SK-N-MC (cell line): ENCODE data around the gene LMO2.

Experiments
- DNase-seq: peaks from one replicate; pipeline ENCODE4 v3.0.0-alpha.2; 2011; ENCODE audit warnings: low read depth, low spot score
- H3K27ac ChIP-seq: fragments of 200-600 bp; sonication (generic); 2 replicates; pipeline ENCODE4 v1.5.1; 2016; ENCODE audit warnings: mixed run types
- H3K36me3 ChIP-seq: fragments of 200-600 bp; sonication (generic); 2 replicates; pipeline ENCODE4 v1.6.1; 2017; ENCODE audit warnings: antibody characterized with exemption, low read length, mixed read lengths; ENCODE audit not compliant: insufficient read depth
- H3K4me3 ChIP-seq: fragments of 200-600 bp; sonication (generic); 2 replicates; pipeline ENCODE4 v1.5.1; 2016
- H3K9ac ChIP-seq: fragments of 200-600 bp; sonication (generic); 2 replicates; pipeline ENCODE4 v1.8.0; 2017; ENCODE audit warnings: mixed run types, mixed read lengths; ENCODE audit not compliant: insufficient read length
- H3K9me3 ChIP-seq: fragments of 200-600 bp; sonication (generic); 2 replicates; pipeline ENCODE4 v1.6.1; 2017; ENCODE audit warnings: low read depth, mild to moderate bottlenecking, antibody characterized with exemption, low read length, moderate library complexity, mixed read lengths
- EZH2 ChIP-seq: fragments of 200-600 bp; sonication (generic); IDR thresholded peaks from one replicate; pipeline ENCODE4 v1.6.1; 2017; ENCODE audit warnings: antibody characterized with exemption
- FOXP2 ChIP-seq: optimal IDR thresholded peaks from 2 replicates; pipeline ENCODE3; 2011; ENCODE audit warnings: mild to moderate bottlenecking, moderate library complexity; ENCODE audit not compliant: insufficient read depth; ENCODE audit errors: extremely low read length, control extremely low read depth
- POLR2AphosphoS5 ChIP-seq: IDR thresholded peaks from 2 replicates; pipeline ENCODE4 v1.6.1; 2012; ENCODE audit warnings: mild to moderate bottlenecking, low read depth, low read length, borderline replicate concordance

Gene LMO2

GRCh38 chr11:33907421-33907820 is 15.5 kb upstream of the LMO2 start:
- H3K9me3 ChIP-seq = no peaks in the 10 kb centered on the region
- H3K27ac ChIP-seq = no peak overlapping the region
- TF ChIP-seq POLR2AphosphoS5 = no peak
- no peak for TF ChIP-seq EZH2
- TF ChIP-seq FOXP2 = no peak
- no peaks in the 10 kb centered on the region for H3K36me3 ChIP-seq
- no peak for DNase-seq
- peak overlapping the region; percentile 50 for H3K4me3 ChIP-seq
- no peak overlapping the region for H3K9ac ChIP-seq

- Histone ChIP-seq H3K27ac (no peak overlapping the region), H3K9me3 (no peaks in the 10 kb centered on the region)
Observed at GRCh38 chr11:33906484-33907186, 14.8 kb upstream of the LMO2 start.

GRCh38 chr11:33904102-33904501 is 12.2 kb upstream of the LMO2 start:
- H3K9ac ChIP-seq = no peak overlapping the region
- TF ChIP-seq POLR2AphosphoS5 = no peak
- no peak for TF ChIP-seq EZH2
- TF ChIP-seq FOXP2 = no peak
- H3K27ac ChIP-seq = no peak overlapping the region
- H3K9me3 ChIP-seq = no peaks in the 10 kb centered on the region
- no peak for DNase-seq
- no peak overlapping the region for H3K4me3 ChIP-seq
- no peaks in the 10 kb centered on the region for H3K36me3 ChIP-seq

More at GRCh38 chr11:33906484-33907186, 14.8 kb upstream of the LMO2 start:
- DNase-seq = no peak
- TF ChIP-seq POLR2AphosphoS5 (peak; percentile 19; the same call in 1 of the 2 replicates), EZH2 (no peak)
- Histone ChIP-seq H3K9ac (no peak overlapping the region), H3K4me3 (no peak overlapping the region), H3K36me3 (no peaks in the 10 kb centered on the region)

- TF ChIP-seq EZH2 (no peak), FOXP2 (no peak)
- Histone ChIP-seq H3K9ac (no peak overlapping the region), H3K4me3 (no peak overlapping the region), H3K27ac (no peak overlapping the region), H3K9me3 (no peaks in the 10 kb centered on the region), H3K36me3 (no peaks in the 10 kb centered on the region)
- DNase-seq = no peak
Observed at GRCh38 chr11:33900159-33900840, 8.4 kb upstream of the LMO2 start.

- H3K36me3 ChIP-seq = no peaks in the 10 kb centered on the region
- no peak overlapping the region for H3K4me3 ChIP-seq
- H3K9me3 ChIP-seq = no peaks in the 10 kb centered on the region
- H3K27ac ChIP-seq = no peak overlapping the region
- H3K9ac ChIP-seq = no peak overlapping the region
- DNase-seq = no peak
- TF ChIP-seq POLR2AphosphoS5 = no peak
- no peak for TF ChIP-seq FOXP2
- no peak for TF ChIP-seq EZH2
Observed at GRCh38 chr11:33899400-33900037, 7.6 kb upstream of the LMO2 start.

GRCh38 chr11:33898957-33899356 is 7.1 kb upstream of the LMO2 start:
- no peak for TF ChIP-seq FOXP2
- no peak for TF ChIP-seq POLR2AphosphoS5
- no peak for TF ChIP-seq EZH2
- DNase-seq = no peak
- Histone ChIP-seq H3K27ac (no peak overlapping the region), H3K9me3 (no peaks in the 10 kb centered on the region), H3K36me3 (no peaks in the 10 kb centered on the region), H3K4me3 (no peak overlapping the region), H3K9ac (no peak overlapping the region)

GRCh38 chr11:33897761-33898375 is 6.0 kb upstream of the LMO2 start:
- TF ChIP-seq POLR2AphosphoS5 (no peak), FOXP2 (no peak), EZH2 (no peak)
- no peak for DNase-seq
- no peak overlapping the region for H3K9ac ChIP-seq
- H3K36me3 ChIP-seq = no peaks in the 10 kb centered on the region
- no peak overlapping the region for H3K27ac ChIP-seq
- no peak overlapping the region for H3K4me3 ChIP-seq
- H3K9me3 ChIP-seq = no peaks in the 10 kb centered on the region

GRCh38 chr11:33896911-33897310 is 5.0 kb upstream of the LMO2 start:
- Histone ChIP-seq H3K4me3 (no peak overlapping the region), H3K36me3 (no peaks in the 10 kb centered on the region), H3K27ac (no peak overlapping the region), H3K9ac (no peak overlapping the region), H3K9me3 (no peaks in the 10 kb centered on the region)
- DNase-seq = no peak
- TF ChIP-seq FOXP2 (no peak), POLR2AphosphoS5 (no peak), EZH2 (no peak)

GRCh38 chr11:33895752-33896137 is 3.9 kb upstream of the LMO2 start:
- DNase-seq = no peak
- TF ChIP-seq POLR2AphosphoS5 = no peak
- no peaks in the 10 kb centered on the region for H3K36me3 ChIP-seq
- H3K4me3 ChIP-seq = no peak overlapping the region
- no peaks in the 10 kb centered on the region for H3K9me3 ChIP-seq
- H3K9ac ChIP-seq = no peak overlapping the region
- H3K27ac ChIP-seq = no peak overlapping the region
